ENCODE data around the gene PHF19. TPM values are rescaled to one million over a fixed set of nuclear protein-coding genes. Genes with fewer than 3 reads are reported as not detected.

Gene PHF19
- total RNA-seq, 2 donors from 2014 or later = 69.9 to 96.9 TPM

DNA sequence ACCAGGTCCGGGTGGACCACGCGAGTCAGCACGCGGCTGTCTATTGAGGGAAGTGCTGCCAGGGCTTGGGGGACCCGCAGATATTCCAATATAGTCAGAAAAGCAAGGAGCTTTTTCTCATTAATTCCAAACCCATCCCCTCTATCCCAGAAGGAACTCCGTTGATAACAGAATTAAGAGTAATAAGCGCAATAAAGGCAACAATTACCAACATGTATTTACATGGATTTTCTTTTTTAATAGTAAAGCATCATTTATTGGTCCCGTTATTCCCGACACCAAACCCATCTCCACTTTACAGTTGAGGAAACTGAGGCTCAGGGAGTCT is 7.7 kb downstream of the PHF19 start:
- Mint-ChIP-seq H3K4me3 (peak overlapping the region; percentile 90), H3K27ac (peak overlapping the region; percentile 82), H3K27me3 (no peaks in the 10 kb centered on the region), H3K4me1 (peaks cover 32% of the 10 kb centered on the region), H3K36me3 (ENCODE audit: low read depth) (peaks cover 7% of the 10 kb centered on the region)
- ATAC-seq (no peak), DNase-seq (no peak)
- no peaks in the 10 kb centered on the region for H3K9me3 ChIP-seq (ENCODE audit: control insufficient read depth, low read length, poor library complexity, severe bottlenecking)

GRCh38 chr9:120868676-120869359 is 8.2 kb downstream of the PHF19 start:
- no peaks in the 10 kb centered on the region for H3K9me3 ChIP-seq (ENCODE audit: control insufficient read depth, low read length, poor library complexity, severe bottlenecking)
- ATAC-seq (peak; percentile 90), DNase-seq (peak; percentile 95 to 99 (median 98))
- H3K4me1 Mint-ChIP-seq = peaks cover 30% of the 10 kb centered on the region
- peak overlapping the region; percentile 82 for H3K27ac Mint-ChIP-seq
- H3K4me3 Mint-ChIP-seq = peak overlapping the region; percentile 90
- no peaks in the 10 kb centered on the region for H3K27me3 Mint-ChIP-seq
- peaks cover 5% of the 10 kb centered on the region for H3K36me3 Mint-ChIP-seq (ENCODE audit: low read depth)

DNA sequence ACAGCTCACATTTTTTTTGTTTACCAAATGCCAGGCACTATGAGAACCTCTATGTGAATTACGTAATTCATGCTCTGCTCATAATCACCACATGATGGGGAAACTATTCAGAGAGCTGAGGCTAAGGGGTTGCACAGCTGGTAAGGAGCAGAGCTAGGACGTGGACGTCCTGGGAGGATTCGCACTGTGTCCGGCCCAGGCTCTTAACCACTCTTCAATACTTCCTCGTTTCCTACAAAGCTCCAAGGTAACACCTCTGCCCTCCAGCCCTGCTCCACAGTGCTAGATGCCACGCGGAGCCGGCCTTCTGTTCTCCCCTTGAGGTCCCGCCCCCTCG is 8.7 kb downstream of the PHF19 start:
- peaks cover 25% of the 10 kb centered on the region for H3K4me1 Mint-ChIP-seq
- H3K27ac Mint-ChIP-seq = no peak overlapping the region
- H3K4me3 Mint-ChIP-seq = peak overlapping the region; percentile 90
- no peaks in the 10 kb centered on the region for H3K27me3 Mint-ChIP-seq
- no peaks in the 10 kb centered on the region for H3K9me3 ChIP-seq (ENCODE audit: control insufficient read depth, low read length, poor library complexity, severe bottlenecking)
- no peak for DNase-seq
- ATAC-seq = peak; percentile 42
- H3K36me3 Mint-ChIP-seq (ENCODE audit: low read depth) = peaks cover 3% of the 10 kb centered on the region

GRCh38 chr9:120867676-120868338 is 9.2 kb downstream of the PHF19 start:
- ATAC-seq (no peak), DNase-seq (no peak)
- H3K4me3 Mint-ChIP-seq = peak overlapping the region; percentile 90
- peaks cover 20% of the 10 kb centered on the region for H3K4me1 Mint-ChIP-seq
- no peak overlapping the region for H3K27ac Mint-ChIP-seq
- no peaks in the 10 kb centered on the region for H3K9me3 ChIP-seq (ENCODE audit: control insufficient read depth, low read length, poor library complexity, severe bottlenecking)
- peaks cover 4% of the 10 kb centered on the region for H3K36me3 Mint-ChIP-seq (ENCODE audit: low read depth)
- no peaks in the 10 kb centered on the region for H3K27me3 Mint-ChIP-seq

GRCh38 chr9:120866651-120867050 is 10.3 kb downstream of the PHF19 start:
- no peak for ATAC-seq
- H3K4me1 Mint-ChIP-seq = peaks cover 15% of the 10 kb centered on the region

DNA sequence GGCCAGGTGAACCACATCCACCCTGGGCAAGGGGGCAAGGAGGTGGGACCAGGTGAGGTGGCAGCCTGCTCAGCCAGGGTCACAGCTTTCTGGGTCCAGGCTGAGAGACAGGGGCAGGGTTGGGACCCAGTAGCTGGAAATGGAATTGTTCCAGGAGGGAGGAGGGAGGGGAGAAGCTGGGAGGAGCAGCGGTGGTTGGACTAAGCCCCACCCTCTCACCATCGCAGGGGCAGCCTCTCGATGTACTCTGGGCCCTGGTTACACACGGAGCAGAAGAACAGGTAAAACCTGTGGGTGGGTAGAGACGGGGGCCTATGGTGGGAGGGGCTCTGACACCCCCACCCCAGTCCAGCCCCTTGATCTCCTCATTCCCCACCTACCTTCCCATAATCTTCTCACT is 11.2 kb downstream of the PHF19 start:
- no peaks in the 10 kb centered on the region for H3K9me3 ChIP-seq (ENCODE audit: control insufficient read depth, low read length, poor library complexity, severe bottlenecking)
- ATAC-seq (no peak), DNase-seq (no peak)
- no peaks in the 10 kb centered on the region for H3K27me3 Mint-ChIP-seq
- peaks cover 2% of the 10 kb centered on the region for H3K36me3 Mint-ChIP-seq (ENCODE audit: low read depth)
- H3K4me1 Mint-ChIP-seq = peaks cover 15% of the 10 kb centered on the region
- H3K4me3 Mint-ChIP-seq = no peak overlapping the region
- H3K27ac Mint-ChIP-seq = no peak overlapping the region

More at GRCh38 chr9:120866651-120867050, 10.3 kb downstream of the PHF19 start:
- peaks cover 2% of the 10 kb centered on the region for H3K36me3 Mint-ChIP-seq (ENCODE audit: low read depth)
- peak overlapping the region; percentile 16 for H3K27ac Mint-ChIP-seq
- no peak for DNase-seq
- no peak overlapping the region for H3K4me3 Mint-ChIP-seq
- no peaks in the 10 kb centered on the region for H3K27me3 Mint-ChIP-seq
- H3K9me3 ChIP-seq (ENCODE audit: control insufficient read depth, low read length, poor library complexity, severe bottlenecking) = no peaks in the 10 kb centered on the region

GRCh38 chr9:120865176-120865575 is 11.8 kb downstream of the PHF19 start:
- Mint-ChIP-seq H3K27ac (no peak overlapping the region), H3K27me3 (no peaks in the 10 kb centered on the region), H3K36me3 (ENCODE audit: low read depth) (peaks cover 2% of the 10 kb centered on the region), H3K4me3 (no peak overlapping the region), H3K4me1 (peaks cover 18% of the 10 kb centered on the region)
- H3K9me3 ChIP-seq (ENCODE audit: control insufficient read depth, low read length, poor library complexity, severe bottlenecking) = no peaks in the 10 kb centered on the region
- no peak for ATAC-seq
- no peak for DNase-seq

GRCh38 chr9:120864719-120865118 is 12.3 kb downstream of the PHF19 start:
- ATAC-seq = no peak
- peaks cover 2% of the 10 kb centered on the region for H3K36me3 Mint-ChIP-seq (ENCODE audit: low read depth)
- H3K27ac Mint-ChIP-seq = no peak overlapping the region
- H3K27me3 Mint-ChIP-seq = no peaks in the 10 kb centered on the region
- no peaks in the 10 kb centered on the region for H3K9me3 ChIP-seq (ENCODE audit: control insufficient read depth, low read length, poor library complexity, severe bottlenecking)
- no peak overlapping the region for H3K4me3 Mint-ChIP-seq
- no peak for DNase-seq
- H3K4me1 Mint-ChIP-seq = peaks cover 18% of the 10 kb centered on the region

DNA sequence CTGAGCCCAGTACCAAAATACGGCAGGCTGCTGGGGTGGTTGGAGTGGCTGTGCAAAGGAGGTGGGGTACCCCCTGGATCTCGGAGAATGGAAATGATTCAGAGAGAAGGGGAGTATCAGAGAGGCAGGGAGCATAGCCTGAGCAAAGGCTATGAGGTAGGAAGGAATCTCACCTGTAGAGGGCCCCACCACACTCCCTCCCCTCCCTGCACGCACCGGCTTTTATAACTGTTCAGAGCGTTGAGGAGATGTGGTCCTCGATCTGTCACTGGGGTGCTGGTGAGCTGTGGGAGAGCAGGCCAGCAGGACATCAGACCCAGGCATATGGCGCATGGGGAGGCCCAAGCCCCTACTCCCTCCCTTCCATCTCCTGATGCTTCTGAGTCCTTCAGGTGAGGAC is 13.2 kb downstream of the PHF19 start:
- H3K36me3 Mint-ChIP-seq (ENCODE audit: low read depth) = peaks cover 2% of the 10 kb centered on the region
- H3K4me3 Mint-ChIP-seq = no peak overlapping the region
- DNase-seq (no peak), ATAC-seq (no peak)
- H3K27me3 Mint-ChIP-seq = no peaks in the 10 kb centered on the region
- H3K9me3 ChIP-seq (ENCODE audit: control insufficient read depth, low read length, poor library complexity, severe bottlenecking) = no peaks in the 10 kb centered on the region
- H3K27ac Mint-ChIP-seq = peak overlapping the region; percentile 51
- H3K4me1 Mint-ChIP-seq = peaks cover 15% of the 10 kb centered on the region

DNA sequence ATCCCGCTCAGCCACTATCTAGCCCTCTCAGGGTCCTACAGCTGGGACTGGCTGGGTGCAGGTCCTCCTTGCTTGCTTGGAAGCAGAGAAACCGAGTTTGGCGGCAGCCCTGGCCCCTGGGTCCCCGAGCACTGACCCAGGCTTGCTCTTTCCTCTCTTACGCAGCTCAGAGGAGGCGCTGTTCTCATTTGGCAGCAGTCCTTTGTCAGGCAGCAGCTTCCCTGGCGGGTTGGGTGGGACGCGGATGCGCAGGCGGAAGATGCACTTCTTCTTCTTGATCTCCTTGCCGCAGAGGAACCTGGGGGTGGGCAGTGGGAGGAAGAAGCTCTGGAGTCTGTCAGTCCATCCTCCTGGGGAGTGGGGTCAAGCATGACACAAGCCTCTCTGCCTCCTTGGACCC is 14.5 kb downstream of the PHF19 start:
- Mint-ChIP-seq H3K4me1 (peaks cover 9% of the 10 kb centered on the region), H3K36me3 (ENCODE audit: low read depth) (peaks cover 2% of the 10 kb centered on the region), H3K27me3 (no peaks in the 10 kb centered on the region), H3K4me3 (no peak overlapping the region), H3K27ac (peak overlapping the region; percentile 51)
- no peaks in the 10 kb centered on the region for H3K9me3 ChIP-seq (ENCODE audit: control insufficient read depth, low read length, poor library complexity, severe bottlenecking)
- ATAC-seq (no peak), DNase-seq (no peak)

DNA sequence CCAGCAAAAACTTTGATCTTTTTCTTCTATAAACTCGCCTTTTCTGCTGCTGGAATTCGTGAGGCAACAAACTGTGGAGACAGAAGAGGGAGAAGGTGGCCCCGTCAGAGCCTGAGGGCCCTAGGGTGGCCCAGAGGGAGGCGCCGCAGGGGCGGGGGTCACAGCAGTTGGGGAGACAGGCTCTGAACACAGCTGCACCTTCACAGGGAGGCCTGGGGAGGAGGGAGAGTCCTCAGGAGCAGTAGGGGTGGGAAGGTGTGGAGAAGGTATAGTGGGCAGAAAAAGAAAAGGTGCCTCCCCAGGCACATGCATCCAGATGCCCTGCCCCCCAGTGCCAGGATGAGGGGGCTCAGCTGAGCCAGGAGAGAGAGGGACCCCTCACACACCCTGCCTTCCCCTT is 15.1 kb downstream of the PHF19 start:
- no peak for ATAC-seq
- no peak for DNase-seq
- H3K4me3 Mint-ChIP-seq = no peak overlapping the region
- peaks cover 9% of the 10 kb centered on the region for H3K4me1 Mint-ChIP-seq
- H3K27me3 Mint-ChIP-seq = no peaks in the 10 kb centered on the region
- peak overlapping the region; percentile 51 for H3K27ac Mint-ChIP-seq
- H3K9me3 ChIP-seq (ENCODE audit: control insufficient read depth, low read length, poor library complexity, severe bottlenecking) = no peaks in the 10 kb centered on the region
- peaks cover 2% of the 10 kb centered on the region for H3K36me3 Mint-ChIP-seq (ENCODE audit: low read depth)

DNA sequence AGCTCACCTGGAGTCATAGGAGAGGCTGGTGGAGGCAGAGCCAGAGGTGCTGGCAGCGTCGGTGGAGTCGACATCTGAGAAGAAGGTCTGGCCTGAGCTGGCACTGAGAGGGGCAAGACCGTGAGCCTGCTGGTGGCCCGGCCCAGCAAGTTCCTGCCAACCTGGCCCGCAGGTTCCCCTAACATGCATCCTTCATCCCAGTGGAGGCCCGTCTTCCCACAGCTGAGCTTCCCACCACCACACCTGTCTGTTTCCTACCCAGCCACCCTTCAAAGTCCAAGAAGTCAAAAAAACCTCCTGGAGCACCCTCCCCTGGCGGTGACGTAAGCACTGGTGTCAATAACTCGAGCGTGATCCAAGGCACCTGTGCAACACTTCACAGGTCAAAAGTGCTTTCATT is 16.9 kb downstream of the PHF19 start:
- ATAC-seq (no peak), DNase-seq (no peak)
- Mint-ChIP-seq H3K27me3 (no peaks in the 10 kb centered on the region), H3K36me3 (ENCODE audit: low read depth) (peaks cover 2% of the 10 kb centered on the region), H3K27ac (peak overlapping the region; percentile 68), H3K4me1 (peaks cover 10% of the 10 kb centered on the region), H3K4me3 (no peak overlapping the region)
- no peaks in the 10 kb centered on the region for H3K9me3 ChIP-seq (ENCODE audit: control insufficient read depth, low read length, poor library complexity, severe bottlenecking)

- H3K36me3 Mint-ChIP-seq (ENCODE audit: low read depth) = peaks cover 2% of the 10 kb centered on the region
- H3K27ac Mint-ChIP-seq = peak overlapping the region; percentile 54
Measured at GRCh38 chr9:120859361-120859760, 17.6 kb downstream of the PHF19 start.

GRCh38 chr9:120857902-120858301 is 19.1 kb downstream of the PHF19 start:
- H3K36me3 Mint-ChIP-seq (ENCODE audit: low read depth) = peaks cover 2% of the 10 kb centered on the region
- no peaks in the 10 kb centered on the region for H3K27me3 Mint-ChIP-seq
- H3K4me1 Mint-ChIP-seq = peaks cover 10% of the 10 kb centered on the region
- no peak for ATAC-seq
- no peak overlapping the region for H3K4me3 Mint-ChIP-seq
- H3K27ac Mint-ChIP-seq = peak overlapping the region; percentile 79
- DNase-seq = no peak
- no peaks in the 10 kb centered on the region for H3K9me3 ChIP-seq (ENCODE audit: control insufficient read depth, low read length, poor library complexity, severe bottlenecking)

More at GRCh38 chr9:120859361-120859760, 17.6 kb downstream of the PHF19 start:
- DNase-seq = no peak
- no peaks in the 10 kb centered on the region for H3K9me3 ChIP-seq (ENCODE audit: control insufficient read depth, low read length, poor library complexity, severe bottlenecking)
- no peak for ATAC-seq
- no peaks in the 10 kb centered on the region for H3K27me3 Mint-ChIP-seq
- H3K4me1 Mint-ChIP-seq = peaks cover 12% of the 10 kb centered on the region
- no peak overlapping the region for H3K4me3 Mint-ChIP-seq
